NCI-H774 (cell line): ENCODE data around the gene PTGR3.

ENCODE experiments used
- DNase-seq: peaks from one replicate; lab custom pipeline; 2025; lab: John Stamatoyannopoulos, UW

The PTGR3 gene

GRCh38 chr18:75209129-75209950 is at the start of gene PTGR3:
PTGR3 (minus strand) TSS chr18:75209139; CDS start chr18:75209058, 81 bp downstream.
- DNase-seq = peak; percentile 76

GRCh38 chr18:75257605-75258004 is 48.7 kb upstream of the PTGR3 start:
- no peak for DNase-seq

GRCh38 chr18:75256376-75256775 is 47.4 kb upstream of the PTGR3 start:
- DNase-seq = no peak

- DNase-seq = no peak
These were observed 46.2 kb upstream of the PTGR3 start for GRCh38 chr18:75255094-75255493.

- DNase-seq = no peak
These were observed 44.8 kb upstream of the PTGR3 start for GRCh38 chr18:75253784-75254183.

DNA sequence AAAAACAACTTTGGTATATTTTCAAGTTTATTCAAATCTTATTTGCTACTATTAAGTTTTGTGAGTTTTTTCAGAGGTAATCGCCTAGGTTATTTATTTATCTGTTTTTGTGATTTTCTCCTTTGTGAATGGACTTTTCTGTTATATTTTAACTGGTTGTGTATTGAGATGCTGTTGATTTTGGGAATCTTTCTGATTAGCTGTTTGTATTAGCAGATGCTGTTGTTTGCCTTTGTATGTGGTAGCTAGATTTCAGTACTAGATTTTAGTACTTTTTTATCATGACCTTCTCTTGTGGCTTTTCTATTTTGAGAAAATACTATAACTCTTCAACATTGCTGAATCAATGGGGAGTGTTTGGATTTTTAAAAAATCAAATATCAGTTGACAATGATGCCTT is 44.1 kb upstream of the PTGR3 start:
- DNase-seq = no peak

DNA sequence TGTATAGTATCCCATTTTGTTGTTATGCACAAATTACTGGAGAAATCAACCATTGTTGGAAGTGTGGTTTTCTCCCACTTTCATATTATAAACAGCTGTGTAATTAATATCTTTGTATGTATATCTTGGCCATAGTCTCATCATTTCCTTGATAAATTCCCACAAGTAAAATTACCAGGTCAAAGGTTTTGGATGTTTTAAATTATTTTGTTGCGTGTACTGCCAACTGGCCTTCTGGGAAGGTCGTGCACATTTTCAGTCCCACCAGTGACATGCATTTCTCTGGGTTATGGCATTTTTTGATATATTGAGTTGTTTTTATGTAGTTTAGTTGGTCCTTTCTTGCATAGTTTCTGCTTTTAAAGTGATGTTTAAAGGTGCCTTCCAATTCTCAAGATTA is 43.2 kb upstream of the PTGR3 start:
- DNase-seq = no peak

GRCh38 chr18:75251466-75251865 is 42.5 kb upstream of the PTGR3 start:
- DNase-seq = no peak

DNA sequence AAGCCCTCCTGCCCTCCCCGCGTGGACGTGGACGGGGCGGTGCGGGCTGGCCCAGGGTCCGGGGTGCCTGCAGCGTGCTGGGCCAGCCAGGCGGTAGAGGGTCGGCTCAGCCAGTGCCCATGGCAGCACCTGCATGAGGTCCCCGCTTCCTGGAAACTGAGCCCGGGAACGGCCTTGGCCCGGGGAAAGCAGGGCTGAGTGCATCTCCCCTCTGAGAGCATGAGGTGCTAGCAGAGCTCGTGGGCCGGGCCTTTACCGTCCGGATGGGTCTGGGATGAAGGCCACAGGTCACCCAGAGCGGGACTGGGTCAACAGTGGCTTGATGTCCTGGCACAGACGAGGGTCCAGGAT is 41.5 kb upstream of the PTGR3 start:
- DNase-seq = no peak

DNA sequence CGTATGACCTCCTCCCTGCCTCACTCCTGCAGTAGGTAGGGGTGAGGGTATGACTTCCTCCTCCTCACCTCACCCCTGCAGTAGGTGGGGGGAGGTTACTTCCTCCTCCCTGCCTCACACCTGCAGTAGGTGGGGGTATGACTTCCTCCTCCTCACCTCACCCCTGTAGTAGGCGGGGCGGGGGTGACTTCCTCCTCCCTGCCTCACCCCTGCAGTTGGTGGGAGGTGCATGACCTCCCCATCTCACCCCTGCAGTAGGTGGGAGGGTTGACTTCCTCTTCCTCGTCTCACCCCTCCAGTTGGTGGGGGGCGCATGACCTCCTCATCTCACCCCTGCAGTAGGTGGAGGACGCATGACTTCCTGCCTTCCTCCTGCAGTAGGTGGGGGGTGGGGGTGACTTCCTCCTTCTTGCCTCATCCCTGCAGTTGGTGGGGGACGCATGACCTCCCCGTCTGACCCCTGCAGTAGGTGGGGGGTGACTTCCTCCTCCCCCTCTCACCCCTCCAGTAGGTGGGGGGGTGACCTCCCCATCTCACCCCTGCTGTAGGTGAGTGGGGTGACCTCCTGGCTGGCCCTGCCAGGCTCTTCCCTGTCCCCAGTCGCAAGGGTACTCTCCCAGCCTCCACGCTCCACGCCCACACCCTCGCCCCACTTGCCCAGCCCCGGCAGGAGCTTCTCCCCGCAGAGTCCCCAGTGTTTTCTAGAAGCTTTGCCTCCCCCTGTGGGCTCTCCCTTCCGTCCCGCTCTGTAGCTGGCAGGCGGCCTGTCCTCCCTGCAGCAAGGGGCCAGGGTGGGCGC is 40.9 kb upstream of the PTGR3 start:
- no peak for DNase-seq

DNA sequence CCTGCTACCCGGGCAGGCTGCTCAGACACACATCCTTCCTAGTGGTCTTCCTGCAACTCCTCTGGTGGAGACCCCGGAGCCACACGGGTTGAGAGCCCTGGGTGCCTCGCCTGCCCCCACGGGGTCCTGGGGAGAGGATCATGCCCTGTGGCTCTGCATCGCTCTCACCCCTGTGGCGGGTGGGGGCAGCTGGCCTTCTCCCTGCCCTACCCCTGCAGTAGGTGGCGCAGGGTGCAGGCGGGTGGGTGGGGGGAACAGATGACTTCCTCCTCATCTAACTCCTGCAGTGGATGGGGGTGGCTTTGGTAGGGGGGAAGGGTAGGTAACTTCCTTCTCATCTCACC is 40.2 kb upstream of the PTGR3 start:
- no peak for DNase-seq

GRCh38 chr18:75248426-75249174 is 39.7 kb upstream of the PTGR3 start:
- peak; percentile 16 for DNase-seq

DNA sequence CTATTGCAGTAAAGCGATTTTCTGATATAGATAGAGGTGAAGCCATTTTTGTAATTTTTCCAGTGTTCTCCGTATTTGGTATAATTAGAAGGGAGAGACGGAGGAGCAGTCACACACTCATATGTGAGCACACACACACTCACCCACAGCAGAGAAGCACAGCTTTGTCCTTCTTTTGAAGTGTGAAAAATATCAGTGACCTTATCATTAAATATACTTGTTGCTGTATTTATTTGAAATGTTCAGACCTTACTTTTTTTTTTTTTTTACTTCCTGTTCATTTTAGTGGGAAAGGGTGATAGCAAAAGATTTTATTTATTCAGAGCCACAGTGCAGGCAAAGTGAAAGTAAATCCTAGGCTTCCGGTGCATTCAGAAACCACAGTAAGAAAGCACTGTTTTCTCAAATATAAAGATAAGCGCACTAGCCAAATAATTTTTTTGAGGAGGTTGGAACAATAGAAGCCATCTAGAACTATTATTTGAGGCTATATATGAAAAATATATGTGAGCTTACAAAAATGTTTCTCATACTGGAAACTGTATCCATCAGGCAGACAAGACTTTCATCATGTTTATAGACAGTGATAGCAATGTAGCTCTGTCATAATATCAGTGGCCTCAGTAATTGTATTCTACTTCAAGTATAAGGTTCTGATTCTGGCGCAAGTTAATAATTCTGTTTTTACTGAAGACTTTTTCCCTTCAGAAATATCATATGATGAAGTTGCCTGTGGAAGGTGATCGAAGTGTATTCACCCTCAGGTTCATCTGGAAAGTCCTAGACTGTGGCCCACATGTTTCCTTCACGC is 38.9 kb upstream of the PTGR3 start:
- peak; percentile 23 for DNase-seq

DNA sequence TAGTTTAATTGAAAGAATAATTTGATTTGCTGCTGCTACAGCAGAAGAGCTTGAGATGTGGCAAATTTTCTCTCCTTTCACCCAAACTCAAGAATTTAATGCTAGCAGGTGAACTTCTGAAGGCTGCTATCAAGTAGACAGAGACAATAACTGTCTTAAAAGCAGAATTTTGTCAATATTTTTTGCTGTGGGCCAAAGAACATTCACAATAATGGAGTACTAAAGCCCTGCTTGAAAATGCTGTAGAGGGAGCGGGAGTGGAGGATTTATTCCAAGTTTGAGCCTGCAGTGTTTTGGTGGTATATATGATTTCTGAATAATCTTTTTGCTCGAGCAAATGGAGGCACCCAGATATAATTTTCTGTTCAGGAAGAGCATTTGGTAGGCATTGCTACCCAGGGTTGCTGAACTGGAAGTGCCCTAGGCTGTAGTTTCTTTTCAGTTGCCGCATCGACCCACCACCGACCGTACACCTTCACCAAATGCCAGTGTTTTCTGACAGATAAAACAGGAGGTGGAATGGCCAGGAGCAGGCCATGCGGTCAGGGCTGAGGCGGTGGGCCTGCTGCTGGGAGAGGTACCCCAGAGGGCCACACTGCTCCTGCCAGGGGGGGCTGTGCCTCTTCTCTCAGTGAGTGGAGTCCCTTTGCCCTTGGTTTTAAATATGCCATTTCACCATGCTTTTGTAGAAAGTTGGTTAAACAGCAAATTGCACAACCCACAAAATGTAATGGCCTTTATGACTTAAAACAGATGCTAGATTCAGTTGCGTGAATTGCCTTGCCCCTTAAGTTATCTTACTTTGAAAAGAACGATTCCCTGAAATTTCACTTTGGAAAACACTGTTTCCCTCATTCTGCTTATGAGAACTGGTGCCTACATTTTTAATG is 38.0 kb upstream of the PTGR3 start:
- DNase-seq = no peak

GRCh38 chr18:75244351-75245313 is 35.7 kb upstream of the PTGR3 start:
- no peak for DNase-seq

GRCh38 chr18:75241705-75242104 is 32.8 kb upstream of the PTGR3 start:
- DNase-seq = no peak

DNA sequence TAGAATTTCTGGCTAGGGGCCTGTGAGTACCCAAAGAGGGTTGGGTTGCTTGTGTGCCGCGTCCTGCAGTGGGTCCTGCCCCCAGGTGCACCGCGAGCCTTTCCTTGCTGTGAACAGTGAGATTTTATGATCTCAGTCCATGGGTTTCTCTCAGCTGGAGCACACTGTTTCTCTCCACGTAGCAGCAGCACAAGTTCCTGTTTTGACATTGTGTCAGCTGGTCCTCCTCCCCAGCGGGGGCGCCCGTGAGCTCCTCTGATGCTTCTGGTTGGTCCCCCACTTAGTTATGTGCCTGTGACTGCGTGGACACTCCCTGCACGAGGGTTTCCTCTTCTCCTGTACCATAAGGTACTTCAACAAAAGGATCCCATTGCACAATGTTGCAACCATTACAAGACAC is 31.5 kb upstream of the PTGR3 start:
- no peak for DNase-seq

- no peak for DNase-seq
These were observed 29.8 kb upstream of the PTGR3 start for GRCh38 chr18:75238786-75239185.

DNA sequence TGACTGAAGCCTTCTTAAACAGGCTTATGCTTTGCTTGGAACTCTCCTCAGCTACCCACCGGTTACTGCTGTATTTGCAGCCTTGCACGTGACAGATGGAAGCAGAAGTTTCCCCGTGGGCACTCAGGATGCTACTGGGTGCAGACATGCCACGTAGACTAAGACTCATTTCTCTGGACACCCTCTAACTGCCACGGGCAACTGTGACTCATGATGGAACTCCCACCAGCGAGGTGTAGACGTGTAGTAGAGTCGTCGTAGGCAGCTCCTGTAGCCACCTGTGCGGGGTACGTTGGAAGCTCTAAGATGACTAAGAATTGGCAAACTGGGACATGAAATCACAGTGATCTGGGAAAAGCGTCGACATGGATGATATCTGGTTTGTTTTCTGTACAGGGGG is 29.2 kb upstream of the PTGR3 start:
- no peak for DNase-seq

- DNase-seq = no peak
These were observed 27.0 kb upstream of the PTGR3 start for GRCh38 chr18:75235896-75236295.
